PFSK-1 (cell line): Measurements from ENCODE around the gene MRGPRG.

Experiments
- FOXP2 ChIP-seq: optimal IDR thresholded peaks from 2 replicates; pipeline ENCODE3; 2011; ENCODE audit warnings: borderline replicate concordance, control low read depth, inconsistent platforms; ENCODE audit not compliant: insufficient read depth; ENCODE audit errors: extremely low read length, extremely low read depth
- POLR2AphosphoS5 ChIP-seq: IDR thresholded peaks from 2 replicates; pipeline ENCODE4 v1.6.1; 2012; ENCODE audit warnings: low read depth, mild to moderate bottlenecking, control low read depth, low read length, moderate library complexity
- REST ChIP-seq, 2 experiments: IDR thresholded peaks; 2 replicates each; pipeline versions ENCODE4 v1.6.1 to v1.8.0; 2011 to 2012; ENCODE audit warnings: low read depth in 2 of 2, low read length in 2 of 2, control low read depth in 1 of 2, inconsistent platforms in 1 of 2, mild to moderate bottlenecking in 1 of 2, moderate library complexity in 1 of 2; ENCODE audit not compliant: insufficient read depth in 1 of 2
- SIN3A ChIP-seq: IDR thresholded peaks from 2 replicates; pipeline ENCODE4 v1.6.1; 2012; ENCODE audit warnings: mild to moderate bottlenecking, low read length, moderate library complexity, borderline replicate concordance; ENCODE audit not compliant: insufficient read depth
- TAF1 ChIP-seq: IDR thresholded peaks from 2 replicates; pipeline ENCODE4 v1.6.1; 2012; ENCODE audit warnings: low read length, control low read depth, borderline replicate concordance; ENCODE audit not compliant: insufficient read depth

MRGPRG gene

GRCh38 chr11:3225159-3225758 lies 6.6 kb upstream of the MRGPRG start:
- no peak for TF ChIP-seq TAF1
- TF ChIP-seq POLR2AphosphoS5: no peak
- no peak for TF ChIP-seq SIN3A
- no peak for TF ChIP-seq FOXP2
- TF ChIP-seq REST (IDR thresholded peaks at IDR 0.05; ENCODE audit: insufficient read depth in 1 of 2, low read depth in 2 of 2, low read length in 2 of 2): no peak

GRCh38 chr11:3224401-3225057 lies 5.9 kb upstream of the MRGPRG start:
- TF ChIP-seq FOXP2: no peak
- no peak for TF ChIP-seq TAF1
- no peak for TF ChIP-seq POLR2AphosphoS5
- no peak for TF ChIP-seq SIN3A
- TF ChIP-seq REST (IDR thresholded peaks at IDR 0.05; ENCODE audit: insufficient read depth in 1 of 2, low read depth in 2 of 2, low read length in 2 of 2): no peak

- no peak for TF ChIP-seq POLR2AphosphoS5
- no peak for TF ChIP-seq REST (IDR thresholded peaks at IDR 0.05; ENCODE audit: insufficient read depth in 1 of 2, low read depth in 2 of 2, low read length in 2 of 2)
- no peak for TF ChIP-seq TAF1
- no peak for TF ChIP-seq FOXP2
These were observed 5.3 kb upstream of the MRGPRG start for GRCh38 chr11:3223932-3224381.

- no peak for TF ChIP-seq SIN3A
- TF ChIP-seq TAF1: no peak
- TF ChIP-seq POLR2AphosphoS5: no peak
- no peak for TF ChIP-seq REST (IDR thresholded peaks at IDR 0.05; ENCODE audit: insufficient read depth in 1 of 2, low read depth in 2 of 2, low read length in 2 of 2)
- no peak for TF ChIP-seq FOXP2
These were observed 4.6 kb upstream of the MRGPRG start for GRCh38 chr11:3222941-3223915.
